Sciatic nerve (tissue), 2 donors: ENCODE data around the gene RAMP3. TPM values are rescaled to one million over a fixed set of nuclear protein-coding genes. Genes with fewer than 3 reads are reported as not detected.
A peak's percentile ranks its signal among the peaks of the same experiment; 100 is the strongest.

Experiments used
- ATAC-seq: fragments of 200-7000 bp; cut with Tn5 transposase; one replicate; pipeline ENCODE4 v1.9.1; 2020; ENCODE audit warnings: mild to moderate bottlenecking, moderate library complexity
- DNase-seq: peaks from one replicate; pipeline ENCODE4 v3.0.0-alpha.2; 2020; ENCODE audit warnings: low spot score
- intact Hi-C: fragments of 100-400 bp; cut with DNase I; formaldehyde crosslinking; loops from one replicate; pipeline ENCODE4 v1.14.2; 2022
- total RNA-seq: library from RNA; stranded (reverse); fragmentation: NEBNext Ultra II Directional; extraction: Animal tissue kit (Norgen Biotek cat#: 25700); gene quantifications from one replicate; pipeline ENCODE4 v1.2.1, GENCODE V29; 2021
- donor health status: DM: no; HTN: no; CAD: no.
- donor health status: DM: no; HTN: no; CAD: no.

Gene RAMP3
- total RNA-seq, 1 donor from 2014 or later: 59.6 TPM

- ATAC-seq (no peak), DNase-seq (peak; percentile 8)
- intact Hi-C loops: loop anchor here (5.0 kb wide), 1 partner anchor 1447 kb away; the partner anchor contains the start of gene COA1
Measured at GRCh38 chr7:45174328-45174610, 16.7 kb downstream of the RAMP3 start.

- intact Hi-C loops: loop anchor here (5.0 kb wide), 1 partner anchor 1448 kb away; the partner anchor contains the start of gene COA1
- ATAC-seq: no peak
- DNase-seq: peak; percentile 36
Measured at GRCh38 chr7:45174966-45175765, 17.6 kb downstream of the RAMP3 start.

DNA sequence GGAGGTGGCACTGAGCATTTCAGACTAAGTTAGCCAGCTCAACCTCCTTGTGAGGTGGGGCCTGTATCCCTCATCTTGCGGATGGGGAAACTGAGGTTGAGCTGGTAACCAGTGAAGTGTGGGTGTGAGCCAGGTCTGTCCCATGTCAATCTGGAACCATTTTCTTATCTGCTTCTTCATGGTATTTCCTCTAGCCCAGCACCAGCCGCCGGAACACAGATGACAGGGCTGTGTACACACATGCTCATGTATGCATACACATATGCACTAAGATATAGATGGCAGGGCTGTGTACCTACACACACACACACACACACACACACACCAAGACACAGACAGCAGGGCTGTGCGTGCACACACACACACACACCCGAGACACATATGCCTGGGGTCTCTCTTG, 18.5 kb downstream of the RAMP3 start:
- ATAC-seq (no peak), DNase-seq (peak; percentile 14)
- intact Hi-C loops: no loop called here

DNA sequence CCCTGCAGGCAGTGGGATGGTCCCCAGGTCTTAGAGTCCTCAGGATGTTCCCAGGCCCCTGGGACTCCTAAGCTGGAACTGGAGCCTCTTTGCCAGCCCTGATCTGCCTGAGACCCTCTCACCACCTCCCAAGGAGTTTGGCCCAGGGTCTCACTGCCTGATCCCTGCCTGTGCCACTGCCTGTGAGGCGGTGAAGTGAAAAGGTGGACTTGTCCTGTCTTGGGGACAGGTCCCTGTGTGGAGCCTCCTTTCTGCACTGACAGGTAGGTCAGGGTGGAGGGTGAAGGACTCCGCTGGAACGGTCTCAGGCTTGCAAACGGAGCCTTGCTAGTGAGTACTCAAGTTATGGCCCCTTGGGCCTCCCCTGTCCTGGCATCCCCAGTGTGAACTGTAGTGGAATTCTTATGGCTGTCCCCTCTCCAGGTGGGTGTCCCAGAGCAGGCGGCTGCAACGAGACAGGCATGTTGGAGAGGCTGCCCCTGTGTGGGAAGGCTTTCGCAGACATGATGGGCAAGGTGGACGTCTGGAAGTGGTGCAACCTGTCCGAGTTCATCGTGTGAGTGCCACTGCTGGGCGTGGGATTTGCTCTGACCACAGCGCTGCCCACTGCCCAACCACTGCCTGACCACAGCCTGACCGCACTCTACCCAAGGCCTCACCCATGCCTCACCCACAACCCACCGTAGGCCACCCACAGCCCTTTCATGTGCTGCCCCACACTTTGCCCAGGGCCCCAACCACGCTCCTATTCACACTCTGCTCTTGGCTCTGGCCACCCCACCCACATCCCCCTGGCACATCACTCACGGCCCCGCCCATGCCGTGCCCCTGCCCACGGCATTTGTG, 19.5 kb downstream of the RAMP3 start:
- ATAC-seq: no peak
- DNase-seq: peak; percentile 51
- intact Hi-C loops: no loop called here

GRCh38 chr7:45177801-45178200, 20.2 kb downstream of the RAMP3 start:
- intact Hi-C loops: no loop called here
- ATAC-seq (no peak), DNase-seq (peak; percentile 42)

DNA sequence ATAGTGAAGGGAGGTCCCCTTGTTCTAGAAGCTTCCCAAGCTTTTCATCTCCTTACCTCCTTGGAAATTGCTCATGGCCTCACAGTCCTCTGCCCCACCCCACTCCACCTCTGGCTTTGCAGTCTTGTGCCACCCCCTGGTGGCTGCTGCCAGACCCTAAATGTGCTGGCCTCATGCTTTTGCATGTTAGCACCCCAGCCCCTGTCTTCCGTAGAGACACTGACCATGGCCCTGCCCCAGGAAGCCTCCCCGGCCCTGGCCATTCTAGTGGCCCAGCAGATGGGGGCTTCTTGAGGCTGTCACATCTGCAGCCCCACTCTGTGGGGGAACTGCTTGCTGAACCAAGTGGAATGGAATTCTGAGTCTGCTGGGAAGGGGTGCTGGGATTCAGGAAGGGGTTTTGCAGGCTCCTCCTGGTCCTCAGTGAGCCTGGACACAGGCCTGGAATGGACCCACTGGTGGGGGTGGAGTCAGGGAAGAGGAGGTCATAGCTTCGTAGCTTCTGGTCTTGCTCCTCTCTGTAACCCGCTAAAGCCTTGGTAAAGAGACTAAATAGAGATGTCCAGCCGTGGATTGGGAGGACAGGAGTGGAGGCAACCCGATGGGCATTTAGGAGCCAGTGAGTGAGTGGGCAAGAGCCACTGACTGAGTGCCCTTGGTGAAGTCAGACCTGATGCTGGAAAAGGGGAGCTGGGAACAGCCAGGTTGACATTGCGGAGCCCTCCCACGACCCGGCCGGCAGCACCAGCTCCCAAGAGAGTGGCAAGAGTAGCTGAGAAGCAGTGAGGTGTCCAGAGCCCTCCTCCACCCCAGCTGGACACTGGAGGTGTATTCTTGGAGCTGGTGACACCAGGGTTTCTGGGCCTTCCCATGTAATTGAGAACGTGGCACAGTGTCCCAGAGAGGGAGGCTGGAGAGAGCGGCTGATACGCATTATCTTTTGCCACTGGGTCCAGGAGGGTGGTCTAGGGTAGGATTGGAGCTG, 20.9 kb downstream of the RAMP3 start:
- intact Hi-C loops: no loop called here
- DNase-seq (peak; percentile 35), ATAC-seq (no peak)

GRCh38 chr7:45179666-45180065, 22.1 kb downstream of the RAMP3 start:
- intact Hi-C loops: no loop called here
- DNase-seq: peak; percentile 2
- no peak for ATAC-seq

DNA sequence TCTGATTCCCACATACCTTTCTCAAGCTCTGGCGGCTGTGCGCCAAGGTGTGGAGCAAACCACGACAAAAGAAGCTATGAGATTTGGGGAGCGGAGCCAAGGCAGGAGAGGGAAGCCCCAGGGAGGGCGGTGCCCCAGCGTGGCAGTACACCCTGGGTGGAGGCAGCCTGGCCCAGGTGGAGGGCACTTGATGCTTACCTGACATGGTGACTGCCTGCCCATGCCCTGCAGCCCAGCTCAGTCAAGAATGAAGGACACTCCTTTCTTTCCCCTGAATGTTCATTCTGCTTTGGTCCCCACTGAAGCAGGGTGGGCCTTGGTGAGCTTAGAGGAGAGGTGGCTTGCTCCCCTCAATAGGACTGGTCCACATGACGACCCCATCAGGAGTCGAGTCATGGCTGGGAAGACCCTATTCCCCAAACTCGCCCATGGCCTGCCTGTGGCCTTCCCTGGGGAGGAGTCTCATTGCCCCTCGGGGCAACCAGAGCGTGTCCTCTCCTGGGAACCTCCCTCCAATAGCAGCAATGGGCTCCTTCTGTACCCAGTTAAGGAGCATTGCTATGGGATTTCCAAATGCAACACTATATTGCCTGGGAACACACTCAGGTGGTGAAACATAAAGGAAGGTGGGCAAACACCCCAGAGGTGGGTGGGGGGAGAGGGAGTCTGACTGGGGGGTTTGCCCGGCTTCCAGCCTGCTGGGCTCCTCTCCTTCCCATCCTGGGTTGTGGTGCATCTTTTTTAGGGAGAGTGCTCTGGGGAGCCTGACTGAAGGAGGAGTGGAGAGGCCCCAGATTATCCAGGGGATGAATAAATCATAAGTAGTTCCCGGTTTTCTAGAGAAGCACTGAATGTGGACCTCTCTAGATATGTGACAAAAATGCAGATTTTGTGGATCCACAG, 22.7 kb downstream of the RAMP3 start:
- DNase-seq: peak; percentile 26
- intact Hi-C loops: no loop called here
- ATAC-seq: no peak

- ATAC-seq (no peak), DNase-seq (peak; percentile 28)
- intact Hi-C loops: no loop called here
Measured at GRCh38 chr7:45181286-45181960, 23.8 kb downstream of the RAMP3 start.

DNA sequence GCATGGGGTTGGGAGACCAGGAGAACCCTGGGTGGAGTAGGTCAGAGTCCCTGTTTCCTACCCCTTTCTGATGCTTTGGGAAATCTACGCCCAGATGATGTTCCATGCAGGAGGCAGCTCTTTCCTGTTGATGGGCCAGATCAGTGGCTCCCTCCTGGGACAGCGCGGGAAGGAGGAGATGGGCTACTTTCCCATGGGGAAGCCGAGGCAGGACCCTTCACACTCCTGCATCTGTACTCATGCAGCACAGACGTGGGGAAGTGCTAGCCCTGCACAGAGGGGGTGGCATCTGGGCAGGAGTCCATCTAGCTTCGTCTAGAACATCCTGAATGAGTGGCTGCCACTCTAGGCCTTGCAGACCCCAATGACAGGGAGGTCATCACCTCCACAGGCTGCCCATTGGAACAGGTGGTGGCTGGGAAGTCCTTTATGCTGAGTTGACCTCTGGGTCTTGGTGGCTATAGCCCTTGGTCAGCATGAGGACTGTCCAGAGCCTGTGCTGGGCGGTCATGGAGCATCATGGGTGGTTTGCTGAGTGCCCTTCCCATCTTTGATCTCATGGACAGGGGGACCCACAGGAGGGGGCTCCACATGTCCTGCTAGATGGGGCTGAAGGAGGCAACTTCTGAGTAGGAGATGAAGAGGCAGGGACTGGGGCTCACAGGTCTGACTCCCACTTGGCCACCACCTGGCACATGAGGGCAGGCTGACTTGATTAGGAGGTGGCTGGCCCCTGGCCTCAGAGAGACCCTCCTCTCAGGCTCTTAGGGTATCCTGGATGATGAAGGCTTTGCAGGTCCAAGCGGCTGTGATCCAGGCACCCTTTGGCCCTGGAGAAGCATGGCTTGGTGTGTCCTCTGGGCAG, 24.6 kb downstream of the RAMP3 start:
- peak; percentile 39 for DNase-seq
- ATAC-seq: no peak
- intact Hi-C loops: no loop called here

GRCh38 chr7:45182856-45183710, 25.5 kb downstream of the RAMP3 start:
- ATAC-seq: no peak
- DNase-seq: peak; percentile 42
- intact Hi-C loops: no loop called here

GRCh38 chr7:45183711-45184210, 26.2 kb downstream of the RAMP3 start:
- intact Hi-C loops: no loop called here
- peak; percentile 44 for DNase-seq
- ATAC-seq: no peak

- peak; percentile 45 for DNase-seq
- no peak for ATAC-seq
- intact Hi-C loops: no loop called here
Measured at GRCh38 chr7:45184326-45185027, 26.9 kb downstream of the RAMP3 start.

DNA sequence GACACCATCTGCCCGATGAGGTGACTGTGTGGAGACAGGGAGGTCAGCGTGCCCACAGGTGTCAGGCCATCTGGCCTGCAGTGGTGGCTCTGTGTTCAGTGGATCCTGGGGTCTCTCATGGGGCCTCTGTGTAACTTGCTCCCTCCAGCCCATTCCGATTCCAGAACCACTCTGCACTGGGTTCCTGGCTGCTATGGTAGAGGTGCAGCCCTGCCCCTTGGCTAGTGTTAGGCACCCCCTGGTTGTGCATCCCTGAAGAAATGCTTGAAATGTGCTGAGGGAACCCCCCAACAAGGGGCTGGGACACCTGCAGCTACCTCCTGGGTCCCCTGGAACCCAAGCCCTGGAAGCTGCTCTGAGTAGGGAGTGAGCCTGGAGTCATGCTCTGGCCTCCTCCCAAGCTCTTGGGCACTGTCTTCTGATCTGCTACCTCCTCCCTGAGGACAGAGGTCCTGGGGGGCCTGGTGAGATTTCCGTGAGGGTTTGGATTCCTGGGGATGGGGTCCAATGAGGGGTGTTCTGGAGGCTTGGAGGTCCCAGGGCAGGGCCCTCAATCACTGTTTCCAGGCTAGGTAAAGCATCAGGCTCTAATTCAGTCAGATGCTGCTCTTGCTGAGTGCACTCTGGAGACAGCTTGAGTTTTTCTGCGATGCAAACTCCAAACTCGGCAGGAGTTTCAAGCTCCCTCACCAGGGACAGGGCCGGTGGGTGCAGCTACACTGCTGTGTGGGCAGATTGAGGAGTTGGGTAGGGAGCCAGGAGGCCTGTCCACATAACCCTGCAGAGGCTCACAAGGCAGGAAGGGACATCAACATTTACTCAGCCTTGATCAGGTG, 27.7 kb downstream of the RAMP3 start:
- DNase-seq (peak; percentile 40), ATAC-seq (no peak)
- intact Hi-C loops: no loop called here
